A549 (cell line): ENCODE measurements around the gene SCRN1. TPM values are rescaled to one million over a fixed set of nuclear protein-coding genes. Genes with fewer than 3 reads are reported as not detected.

Experiments
- ATAC-seq, 2 experiments: fragments of 200-7000 bp in 1 of 2; fragments of >200 bp in 1 of 2; cut with Nextera tagmentation in 1 of 2; cut with Tn5 transposase in 1 of 2; 3 replicates each; pipeline versions ENCODE4 v1.8.0 to v1.9.1; 2018 to 2020; ENCODE audit warnings: mild to moderate bottlenecking in 1 of 2, moderate library complexity in 1 of 2
- CTCF ChIA-PET: fragments of 300-600 bp; sonication (Branson Sonifier 250); formaldehyde crosslinking; extraction: SDS; loops from one replicate; lab custom pipeline; 2021; ENCODE audit warnings: antibody characterized with exemption, inconsistent platforms; lab: Yijun Ruan, JAX
- POLR2A ChIA-PET: fragments of 350-600 bp; formaldehyde crosslinking; extraction: SDS; loops from one replicate; lab custom pipeline; 2021; ENCODE audit warnings: antibody characterized with exemption, inconsistent platforms; lab: Yijun Ruan, JAX
- DNase-seq, 2 experiments: peaks; one replicate each; pipeline versions ENCODE4 v3.0.0 to v3.0.0-alpha.2; 2011 to 2016; ENCODE audit warnings: low read depth in 1 of 2, low spot score in 1 of 2
- FAIRE-seq: peaks from 2 replicates; lab custom pipeline; 2011; peaks lifted over from hg19 to GRCh38; lab: Jason Lieb, UNC
- H3K27ac ChIP-seq, 2 experiments: fragments of >200 bp; sonication (Bioruptor Twin); formaldehyde crosslinking; 3 replicates each; pipeline ENCODE4 v1.5.1; 2016 to 2017
- H3K4me1 ChIP-seq: fragments of >200 bp; sonication (Bioruptor Twin); formaldehyde crosslinking; 3 replicates; pipeline ENCODE4 v1.6.1; 2016
- H3K4me2 ChIP-seq: fragments of >200 bp; sonication (Bioruptor Twin); formaldehyde crosslinking; 3 replicates; pipeline ENCODE4 v1.6.1; 2016
- H3K4me3 ChIP-seq: fragments of >200 bp; sonication (Bioruptor Twin); formaldehyde crosslinking; 3 replicates; pipeline ENCODE4 v1.5.1; 2016
- H3K9me3 ChIP-seq: fragments of >200 bp; sonication (Bioruptor Twin); formaldehyde crosslinking; 3 replicates; pipeline ENCODE4 v1.6.1; 2016
- CEBPB ChIP-seq, 2 experiments: fragments of >200 bp in 1 of 2; sonication (Bioruptor Twin) in 1 of 2; formaldehyde crosslinking in 1 of 2; IDR thresholded peaks; 2 replicates each; pipeline ENCODE4 v1.6.1; 2012 to 2016
- CHD4 ChIP-seq: fragments of 200-600 bp; sonication (generic); IDR thresholded peaks from 2 replicates; pipeline ENCODE4 v1.6.1; 2016; ENCODE audit warnings: antibody characterized with exemption, mild to moderate bottlenecking, borderline replicate concordance
- E2F6 ChIP-seq: IDR thresholded peaks from 2 replicates; pipeline ENCODE4 v1.6.1; 2012; ENCODE audit warnings: low read depth, borderline replicate concordance
- EHF ChIP-seq: fragments of 250-450 bp; sonication (Bioruptor Pico); IDR thresholded peaks from 2 replicates; pipeline ENCODE4 v1.5.0; 2020; ENCODE audit warnings: mild to moderate bottlenecking
- FOSL2 ChIP-seq, 2 experiments: fragments of 450-650 bp in 1 of 2; fragments of >200 bp in 1 of 2; sonication (Bioruptor Twin) in 1 of 2; formaldehyde crosslinking; IDR thresholded peaks; 2 replicates each; pipeline versions ENCODE4 v1.5.0 to v1.6.1; 2016 to 2020; ENCODE audit warnings: mild to moderate bottlenecking in 1 of 2, moderate library complexity in 1 of 2
- GATA3 ChIP-seq: IDR thresholded peaks from 2 replicates; pipeline ENCODE4 v1.6.1; 2012; ENCODE audit warnings: borderline replicate concordance
- HDAC2 ChIP-seq: fragments of 200-600 bp; sonication (generic); IDR thresholded peaks from 2 replicates; pipeline ENCODE4 v1.6.1; 2016
- HMGXB4 ChIP-seq: fragments of 250-450 bp; sonication (Bioruptor Pico); IDR thresholded peaks from 2 replicates; pipeline ENCODE4 v1.5.0; 2021; ENCODE audit warnings: mild to moderate bottlenecking, moderate library complexity, borderline replicate concordance
- KDM5A ChIP-seq: fragments of 200-600 bp; sonication (generic); IDR thresholded peaks from 2 replicates; pipeline ENCODE4 v1.6.1; 2016; ENCODE audit warnings: antibody characterized with exemption, mild to moderate bottlenecking
- NPAS2 ChIP-seq: fragments of 250-450 bp; sonication (Bioruptor Pico); IDR thresholded peaks from 2 replicates; pipeline ENCODE4 v1.8.0; 2022; ENCODE audit warnings: mild to moderate bottlenecking, moderate library complexity, borderline replicate concordance
- NR3C1 ChIP-seq: fragments of >200 bp; sonication (Bioruptor Twin); formaldehyde crosslinking; IDR thresholded peaks from 3 replicates; pipeline ENCODE4 v1.6.1; 2017
- PHF8 ChIP-seq: fragments of 200-600 bp; sonication (generic); IDR thresholded peaks from 2 replicates; pipeline ENCODE4 v1.6.1; 2016; ENCODE audit warnings: low read depth, mild to moderate bottlenecking, antibody characterized with exemption, moderate library complexity, borderline replicate concordance
- POLR2AphosphoS2 ChIP-seq: conservative IDR thresholded peaks from 2 replicates; pipeline ENCODE4 v1.6.1; 2012; ENCODE audit warnings: low read length, improper control_type of control experiment, inconsistent platforms
- RAD21 ChIP-seq, 2 experiments: fragments of >200 bp in 1 of 2; sonication (Bioruptor Twin) in 1 of 2; formaldehyde crosslinking in 1 of 2; IDR thresholded peaks in 1 of 2; conservative IDR thresholded peaks in 1 of 2; 2 replicates in 1 of 2; 3 replicates in 1 of 2; pipeline ENCODE4 v1.6.1; 2012 to 2018; ENCODE audit warnings: inconsistent platforms in 1 of 2
- RARB ChIP-seq: fragments of 250-450 bp; sonication (Bioruptor Pico); IDR thresholded peaks from 2 replicates; pipeline ENCODE4 v1.8.0; 2021; ENCODE audit warnings: mild to moderate bottlenecking, moderate library complexity
- RFX5 ChIP-seq: fragments of 450-650 bp; IDR thresholded peaks from 2 replicates; pipeline ENCODE4 v1.7.1; 2014; ENCODE audit warnings: antibody characterized with exemption, mild to moderate bottlenecking, moderate library complexity
- RNF2 ChIP-seq: fragments of 200-600 bp; sonication (generic); IDR thresholded peaks from 2 replicates; pipeline ENCODE4 v1.6.1; 2016; ENCODE audit warnings: low read depth, mild to moderate bottlenecking, antibody characterized with exemption, moderate library complexity, borderline replicate concordance
- WGBS: methylation state at CpG from one replicate; pipeline ENCODE4 v1.1.6; 2017; ENCODE audit errors: missing lambda C conversion rate; 5-methylcytosine and 5-hydroxymethylcytosine counted together
- polyA plus RNA-seq, 4 experiments: library from polyadenylated mRNA; depleted of rRNA in 3 of 4; stranded (reverse); fragments of >200 nt; fragmentation: RNase III in 1 of 4; extraction: RNeasy Plus Mini Kit Qiagen cat#74134 plus additional on column Dnase treatment in 1 of 4; gene quantifications; 2 replicates in 3 of 4; 3 replicates in 1 of 4; pipeline ENCODE4 v1.2.3, GENCODE V29; 2011 to 2017
- TF ChIP-seq, protein P1 (sequence below): fragments of 250-450 bp; sonication (Bioruptor Pico); IDR thresholded peaks from 2 replicates; pipeline ENCODE4 v1.5.0; 2020; ENCODE audit warnings: low read depth, mild to moderate bottlenecking, moderate library complexity
- TF ChIP-seq, protein P2 (sequence below): fragments of >200 bp; sonication (Bioruptor Twin); formaldehyde crosslinking; IDR thresholded peaks from 2 replicates; pipeline ENCODE4 v1.6.1; 2016
- TF ChIP-seq, protein P3 (sequence below): fragments of >200 bp; sonication (Bioruptor Twin); formaldehyde crosslinking; IDR thresholded peaks from 3 replicates; pipeline ENCODE4 v1.5.1; 2016
- TF ChIP-seq, protein P4 (sequence below): fragments of 150-350 bp; IDR thresholded peaks from 2 replicates; pipeline ENCODE4 v1.6.1; 2014; ENCODE audit warnings: low read depth, mild to moderate bottlenecking, low read length

SCRN1 gene
- polyA plus RNA-seq, 2 of the 4 experiments (the other 2 are of a cell fraction): 49.7 to 88.9 TPM

DNA sequence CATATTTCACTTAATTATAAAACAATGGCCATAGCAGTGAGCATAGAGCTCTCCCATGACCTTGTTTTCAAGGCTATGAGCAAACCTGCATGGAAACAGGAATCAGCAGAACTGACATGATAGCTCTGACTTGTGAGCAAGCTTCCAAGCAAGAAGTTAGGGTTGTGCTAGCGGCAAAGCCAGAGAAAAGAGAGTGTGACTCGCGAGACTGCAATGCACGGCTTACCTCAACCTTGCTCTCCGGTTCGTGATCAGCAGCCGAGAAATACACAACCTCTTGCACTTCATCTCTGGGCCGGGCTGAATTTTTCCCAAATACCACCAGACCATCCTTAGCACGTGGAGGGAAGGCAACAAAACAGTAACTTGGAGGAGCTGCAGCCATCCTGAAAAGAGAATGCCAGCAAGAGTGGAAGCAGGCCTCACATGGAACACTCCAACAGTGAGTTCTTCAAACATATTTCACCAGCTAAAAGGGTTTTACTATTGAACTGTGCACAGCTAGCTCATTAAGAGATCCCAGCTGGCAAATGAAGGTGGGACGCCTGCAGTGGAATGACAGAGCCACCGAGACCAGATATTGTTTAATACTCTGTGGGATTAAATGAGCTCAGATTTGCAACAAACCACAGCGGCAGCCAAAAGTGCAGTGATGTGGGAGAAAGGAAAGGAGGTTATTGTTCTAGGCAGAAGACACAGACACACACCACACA, 20.8 kb downstream of the SCRN1 start:
- TF ChIP-seq CHD4 (no peak), RAD21 (conservative IDR thresholded peaks at IDR 0.05 in 1 of 2, IDR thresholded peaks at IDR 0.05 in 1 of 2) (no peak), E2F6 (no peak), GATA3 (no peak), RARB (CRISPR knock-in tag) (no peak), KDM5A (no peak), NR3C1 (no peak), POLR2AphosphoS2 (no peak), FOSL2 (IDR thresholded peaks at IDR 0.05) (no peak), FOSL2 (CRISPR knock-in tag; IDR thresholded peaks at IDR 0.05) (no peak)
- TF ChIP-seq, protein P1, sequence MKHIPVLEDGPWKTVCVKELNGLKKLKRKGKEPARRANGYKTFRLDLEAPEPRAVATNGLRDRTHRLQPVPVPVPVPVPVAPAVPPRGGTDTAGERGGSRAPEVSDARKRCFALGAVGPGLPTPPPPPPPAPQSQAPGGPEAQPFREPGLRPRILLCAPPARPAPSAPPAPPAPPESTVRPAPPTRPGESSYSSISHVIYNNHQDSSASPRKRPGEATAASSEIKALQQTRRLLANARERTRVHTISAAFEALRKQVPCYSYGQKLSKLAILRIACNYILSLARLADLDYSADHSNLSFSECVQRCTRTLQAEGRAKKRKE (CRISPR knock-in tag): no peak
- TF ChIP-seq, protein P2, sequence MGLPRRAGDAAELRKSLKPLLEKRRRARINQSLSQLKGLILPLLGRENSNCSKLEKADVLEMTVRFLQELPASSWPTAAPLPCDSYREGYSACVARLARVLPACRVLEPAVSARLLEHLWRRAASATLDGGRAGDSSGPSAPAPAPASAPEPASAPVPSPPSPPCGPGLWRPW: no peak
- ChIA-PET POLR2A (no interaction called here), CTCF (interaction anchor here (2.1 kb wide), 1 partner anchor 48 kb away, joined by 4 read pairs; no protein-coding TSS in a partner anchor)
- 92% methylated on average over 12 of the region's 12 CpGs for WGBS
- Histone ChIP-seq H3K4me3 (no peak overlapping the region), H3K4me1 (no peaks in the 10 kb centered on the region), H3K27ac (no peak overlapping the region), H3K4me2 (no peak overlapping the region), H3K9me3 (no peaks in the 10 kb centered on the region)
- DNase-seq: no peak
- no peak for FAIRE-seq
- ATAC-seq: no peak

- no peak overlapping the region for H3K4me2 ChIP-seq
- TF ChIP-seq RNF2: no peak
- no peak for TF ChIP-seq HMGXB4 (CRISPR knock-in tag)
- TF ChIP-seq NR3C1: no peak
- TF ChIP-seq, protein P3, sequence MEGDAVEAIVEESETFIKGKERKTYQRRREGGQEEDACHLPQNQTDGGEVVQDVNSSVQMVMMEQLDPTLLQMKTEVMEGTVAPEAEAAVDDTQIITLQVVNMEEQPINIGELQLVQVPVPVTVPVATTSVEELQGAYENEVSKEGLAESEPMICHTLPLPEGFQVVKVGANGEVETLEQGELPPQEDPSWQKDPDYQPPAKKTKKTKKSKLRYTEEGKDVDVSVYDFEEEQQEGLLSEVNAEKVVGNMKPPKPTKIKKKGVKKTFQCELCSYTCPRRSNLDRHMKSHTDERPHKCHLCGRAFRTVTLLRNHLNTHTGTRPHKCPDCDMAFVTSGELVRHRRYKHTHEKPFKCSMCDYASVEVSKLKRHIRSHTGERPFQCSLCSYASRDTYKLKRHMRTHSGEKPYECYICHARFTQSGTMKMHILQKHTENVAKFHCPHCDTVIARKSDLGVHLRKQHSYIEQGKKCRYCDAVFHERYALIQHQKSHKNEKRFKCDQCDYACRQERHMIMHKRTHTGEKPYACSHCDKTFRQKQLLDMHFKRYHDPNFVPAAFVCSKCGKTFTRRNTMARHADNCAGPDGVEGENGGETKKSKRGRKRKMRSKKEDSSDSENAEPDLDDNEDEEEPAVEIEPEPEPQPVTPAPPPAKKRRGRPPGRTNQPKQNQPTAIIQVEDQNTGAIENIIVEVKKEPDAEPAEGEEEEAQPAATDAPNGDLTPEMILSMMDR: no peak
- TF ChIP-seq HDAC2: no peak
- no peak for TF ChIP-seq FOSL2 (IDR thresholded peaks at IDR 0.05)
- TF ChIP-seq FOSL2 (CRISPR knock-in tag; IDR thresholded peaks at IDR 0.05): no peak
- TF ChIP-seq RAD21 (conservative IDR thresholded peaks at IDR 0.05 in 1 of 2, IDR thresholded peaks at IDR 0.05 in 1 of 2): no peak
- TF ChIP-seq, protein P4, sequence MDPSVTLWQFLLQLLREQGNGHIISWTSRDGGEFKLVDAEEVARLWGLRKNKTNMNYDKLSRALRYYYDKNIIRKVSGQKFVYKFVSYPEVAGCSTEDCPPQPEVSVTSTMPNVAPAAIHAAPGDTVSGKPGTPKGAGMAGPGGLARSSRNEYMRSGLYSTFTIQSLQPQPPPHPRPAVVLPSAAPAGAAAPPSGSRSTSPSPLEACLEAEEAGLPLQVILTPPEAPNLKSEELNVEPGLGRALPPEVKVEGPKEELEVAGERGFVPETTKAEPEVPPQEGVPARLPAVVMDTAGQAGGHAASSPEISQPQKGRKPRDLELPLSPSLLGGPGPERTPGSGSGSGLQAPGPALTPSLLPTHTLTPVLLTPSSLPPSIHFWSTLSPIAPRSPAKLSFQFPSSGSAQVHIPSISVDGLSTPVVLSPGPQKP: no peak
- no peak for TF ChIP-seq RFX5
- no peak for TF ChIP-seq CEBPB (IDR thresholded peaks at IDR 0.05)
- no peak for TF ChIP-seq POLR2AphosphoS2
- no peak for TF ChIP-seq NPAS2 (CRISPR knock-in tag)
- no peak for TF ChIP-seq EHF (CRISPR knock-in tag)
- no peak for TF ChIP-seq PHF8
- TF ChIP-seq, all 56 proteins: peak for 0
- FAIRE-seq (no peak), ATAC-seq (no peak), DNase-seq (no peak)
- no peak overlapping the region for H3K27ac ChIP-seq
- H3K4me3 ChIP-seq: no peak overlapping the region
- POLR2A ChIA-PET: no interaction called here
- CTCF ChIA-PET: no interaction called here
- no peaks in the 10 kb centered on the region for H3K9me3 ChIP-seq
- WGBS: 90% methylated on average over 3 of the region's 3 CpGs
- H3K4me1 ChIP-seq: no peaks in the 10 kb centered on the region
Observed at GRCh38 chr7:29965030-29965429, 24.6 kb downstream of the SCRN1 start.
